ENCODE measurements around the gene RFPL4AL1.

DNA sequence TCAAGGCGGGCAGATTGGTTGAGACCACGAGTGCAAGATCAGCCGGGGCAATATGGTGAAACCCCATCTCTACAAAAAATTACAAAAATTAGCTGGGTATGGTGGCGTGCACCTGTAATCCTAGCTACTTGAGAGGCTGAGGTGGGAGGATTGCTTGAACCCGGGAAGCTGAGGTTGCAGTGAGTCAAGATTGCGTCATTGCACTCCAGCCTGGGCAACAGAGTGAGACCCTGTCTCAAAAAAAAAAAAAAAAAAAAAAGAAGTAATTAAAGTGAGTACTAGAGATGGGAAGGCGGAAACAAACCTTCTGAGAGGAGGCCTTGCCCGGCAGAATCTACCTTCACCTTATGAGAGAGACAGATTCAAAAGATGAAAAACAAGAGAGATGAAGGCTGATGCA is 45.4 kb upstream of the RFPL4AL1 start:
- TF ChIP-seq CTCF (IDR thresholded peaks at IDR 0.05 in 4 of 5, conservative IDR thresholded peaks at IDR 0.05 in 1 of 5) = no peak
- no peak for TF ChIP-seq POLR2A (IDR thresholded peaks at IDR 0.05)

Measured in gastrocnemius medialis (tissue), 4 donors.